Thyroid gland (tissue), 4 donors: Measurements from ENCODE around the gene JMY.

ENCODE experiments used
- POLR2A ChIP-seq, 2 donors: fragments of 450-650 bp; IDR thresholded peaks; one replicate each; pipeline ENCODE4 v1.6.1; 2017; ENCODE audit warnings: antibody characterized with exemption in 2 of 2, mild to moderate bottlenecking in 2 of 2, moderate library complexity in 1 of 2
- TF ChIP-seq, protein P1 (sequence below), 6 experiments: fragments of 200-600 bp in 3 of 6; fragments of 450-650 bp in 3 of 6; sonication (generic) in 3 of 6; IDR thresholded peaks; one replicate each; pipeline ENCODE4 v1.5.1; 2016 to 2019; ENCODE audit warnings: antibody characterized with exemption in 6 of 6, mild to moderate bottlenecking in 2 of 6, inconsistent platforms in 1 of 6, moderate library complexity in 1 of 6

DNA sequence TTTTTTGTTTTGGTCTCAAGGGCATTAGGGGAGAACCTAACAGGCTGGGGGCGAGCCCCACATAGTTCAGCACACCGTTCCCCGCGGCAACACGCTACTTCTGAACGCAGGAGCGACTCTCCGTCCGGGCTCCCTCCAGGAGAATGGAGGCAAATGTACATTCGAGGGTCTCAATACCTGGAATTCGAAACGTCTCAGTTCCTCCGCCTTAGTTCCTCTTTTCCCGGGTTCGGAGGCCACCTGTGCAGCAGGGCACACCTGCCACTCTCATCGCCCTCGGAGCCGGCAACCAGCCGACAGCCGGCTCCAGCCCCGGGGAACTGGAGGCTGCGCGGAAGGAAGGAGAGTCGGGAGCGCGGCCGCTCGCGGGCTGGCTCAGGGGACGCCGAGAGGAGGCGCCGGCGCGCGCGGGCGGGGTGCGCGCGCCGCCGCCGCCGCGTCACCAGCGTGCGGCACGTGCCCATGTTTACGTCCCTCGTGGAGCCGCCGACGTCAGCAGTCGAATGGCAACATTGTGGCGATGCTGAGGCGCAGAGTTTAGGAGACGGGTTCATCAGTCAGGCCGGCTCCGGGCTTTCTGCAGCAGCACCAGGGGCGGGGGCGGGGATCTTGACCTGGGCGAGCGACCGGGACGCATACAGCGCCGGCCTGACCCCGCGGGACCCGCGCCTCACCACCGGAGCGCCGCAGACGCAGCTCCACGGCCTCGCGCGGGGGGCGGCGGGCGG, at the start of gene JMY:
- TF ChIP-seq POLR2A (IDR thresholded peaks at IDR 0.05) = peak; percentile 82 to 98
- TF ChIP-seq, protein P1, sequence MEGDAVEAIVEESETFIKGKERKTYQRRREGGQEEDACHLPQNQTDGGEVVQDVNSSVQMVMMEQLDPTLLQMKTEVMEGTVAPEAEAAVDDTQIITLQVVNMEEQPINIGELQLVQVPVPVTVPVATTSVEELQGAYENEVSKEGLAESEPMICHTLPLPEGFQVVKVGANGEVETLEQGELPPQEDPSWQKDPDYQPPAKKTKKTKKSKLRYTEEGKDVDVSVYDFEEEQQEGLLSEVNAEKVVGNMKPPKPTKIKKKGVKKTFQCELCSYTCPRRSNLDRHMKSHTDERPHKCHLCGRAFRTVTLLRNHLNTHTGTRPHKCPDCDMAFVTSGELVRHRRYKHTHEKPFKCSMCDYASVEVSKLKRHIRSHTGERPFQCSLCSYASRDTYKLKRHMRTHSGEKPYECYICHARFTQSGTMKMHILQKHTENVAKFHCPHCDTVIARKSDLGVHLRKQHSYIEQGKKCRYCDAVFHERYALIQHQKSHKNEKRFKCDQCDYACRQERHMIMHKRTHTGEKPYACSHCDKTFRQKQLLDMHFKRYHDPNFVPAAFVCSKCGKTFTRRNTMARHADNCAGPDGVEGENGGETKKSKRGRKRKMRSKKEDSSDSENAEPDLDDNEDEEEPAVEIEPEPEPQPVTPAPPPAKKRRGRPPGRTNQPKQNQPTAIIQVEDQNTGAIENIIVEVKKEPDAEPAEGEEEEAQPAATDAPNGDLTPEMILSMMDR (IDR thresholded peaks at IDR 0.05) = peak in 2 of 6 experiments; percentile 22 to 33
